Measurements from ENCODE around the gene ACER2.

ACER2 gene

GRCh38 chr9:19490269-19490668 lies 81.5 kb downstream of the ACER2 start:
- H3K4me2 ChIP-seq (ENCODE audit: low read length), result no peak overlapping the region
- H3K36me3 ChIP-seq (ENCODE audit: insufficient read depth, low read length), result no peaks in the 10 kb centered on the region
- no peak overlapping the region for H3K27ac ChIP-seq (ENCODE audit: low read depth, low read length, poor library complexity, severe bottlenecking)
- H3K9ac ChIP-seq (ENCODE audit: low read length), result no peak overlapping the region
- no peaks in the 10 kb centered on the region for H3K9me3 ChIP-seq (ENCODE audit: low read length)
- H3F3A ChIP-seq (ENCODE audit: insufficient read depth, low read length), result no peaks in the 10 kb centered on the region
- H3K4me3 ChIP-seq (ENCODE audit: low read depth, low read length, poor library complexity, severe bottlenecking), result no peak overlapping the region
- no peaks in the 10 kb centered on the region for H3K27me3 ChIP-seq (ENCODE audit: insufficient read depth, low read length)
- TF ChIP-seq EZH2 (IDR thresholded peaks at IDR 0.05; ENCODE audit: borderline replicate concordance, low read length), result no peak
- TF ChIP-seq, protein P1, sequence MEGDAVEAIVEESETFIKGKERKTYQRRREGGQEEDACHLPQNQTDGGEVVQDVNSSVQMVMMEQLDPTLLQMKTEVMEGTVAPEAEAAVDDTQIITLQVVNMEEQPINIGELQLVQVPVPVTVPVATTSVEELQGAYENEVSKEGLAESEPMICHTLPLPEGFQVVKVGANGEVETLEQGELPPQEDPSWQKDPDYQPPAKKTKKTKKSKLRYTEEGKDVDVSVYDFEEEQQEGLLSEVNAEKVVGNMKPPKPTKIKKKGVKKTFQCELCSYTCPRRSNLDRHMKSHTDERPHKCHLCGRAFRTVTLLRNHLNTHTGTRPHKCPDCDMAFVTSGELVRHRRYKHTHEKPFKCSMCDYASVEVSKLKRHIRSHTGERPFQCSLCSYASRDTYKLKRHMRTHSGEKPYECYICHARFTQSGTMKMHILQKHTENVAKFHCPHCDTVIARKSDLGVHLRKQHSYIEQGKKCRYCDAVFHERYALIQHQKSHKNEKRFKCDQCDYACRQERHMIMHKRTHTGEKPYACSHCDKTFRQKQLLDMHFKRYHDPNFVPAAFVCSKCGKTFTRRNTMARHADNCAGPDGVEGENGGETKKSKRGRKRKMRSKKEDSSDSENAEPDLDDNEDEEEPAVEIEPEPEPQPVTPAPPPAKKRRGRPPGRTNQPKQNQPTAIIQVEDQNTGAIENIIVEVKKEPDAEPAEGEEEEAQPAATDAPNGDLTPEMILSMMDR (IDR thresholded peaks at IDR 0.05; ENCODE audit: low read length), result no peak
- no peaks in the 10 kb centered on the region for H3K9me2 ChIP-seq (ENCODE audit: low read depth, low read length)
- no peaks in the 10 kb centered on the region for H3K79me2 ChIP-seq (ENCODE audit: insufficient read depth, low read length)
- H4K20me1 ChIP-seq (ENCODE audit: insufficient read depth, low read length), result no peaks in the 10 kb centered on the region
- H2AFZ ChIP-seq (ENCODE audit: low read length), result no peak overlapping the region
- H3K4me1 ChIP-seq (ENCODE audit: insufficient read depth, low read length, severe bottlenecking), result no peaks in the 10 kb centered on the region

- H3K4me1 ChIP-seq (ENCODE audit: insufficient read depth, low read length, severe bottlenecking), result no peaks in the 10 kb centered on the region
- H3K79me2 ChIP-seq (ENCODE audit: insufficient read depth, low read length), result no peaks in the 10 kb centered on the region
- H2AFZ ChIP-seq (ENCODE audit: low read length), result no peak overlapping the region
- no peaks in the 10 kb centered on the region for H3K27me3 ChIP-seq (ENCODE audit: insufficient read depth, low read length)
- H3K9me2 ChIP-seq (ENCODE audit: low read depth, low read length), result no peaks in the 10 kb centered on the region
- TF ChIP-seq EZH2 (IDR thresholded peaks at IDR 0.05; ENCODE audit: borderline replicate concordance, low read length), result no peak
- TF ChIP-seq, protein P1 (IDR thresholded peaks at IDR 0.05; ENCODE audit: low read length), result no peak
- no peak overlapping the region for H3K4me2 ChIP-seq (ENCODE audit: low read length)
- H3K9me3 ChIP-seq (ENCODE audit: low read length), result no peaks in the 10 kb centered on the region
- no peak overlapping the region for H3K4me3 ChIP-seq (ENCODE audit: low read depth, low read length, poor library complexity, severe bottlenecking)
- no peaks in the 10 kb centered on the region for H3F3A ChIP-seq (ENCODE audit: insufficient read depth, low read length)
- H3K27ac ChIP-seq (ENCODE audit: low read depth, low read length, poor library complexity, severe bottlenecking), result no peak overlapping the region
- H3K36me3 ChIP-seq (ENCODE audit: insufficient read depth, low read length), result no peaks in the 10 kb centered on the region
- H4K20me1 ChIP-seq (ENCODE audit: insufficient read depth, low read length), result no peaks in the 10 kb centered on the region
- H3K9ac ChIP-seq (ENCODE audit: low read length), result no peak overlapping the region
These were observed 82.0 kb downstream of the ACER2 start for GRCh38 chr9:19490828-19491227.

GRCh38 chr9:19492775-19493173 lies 84.0 kb downstream of the ACER2 start:
- Histone ChIP-seq H3K9me3 (ENCODE audit: low read length) (no peaks in the 10 kb centered on the region), H3K9ac (ENCODE audit: low read length) (no peak overlapping the region), H3K27ac (ENCODE audit: low read depth, low read length, poor library complexity, severe bottlenecking) (no peak overlapping the region), H3K79me2 (ENCODE audit: insufficient read depth, low read length) (no peaks in the 10 kb centered on the region), H4K20me1 (ENCODE audit: insufficient read depth, low read length) (no peaks in the 10 kb centered on the region), H3K4me2 (ENCODE audit: low read length) (no peak overlapping the region), H3K27me3 (ENCODE audit: insufficient read depth, low read length) (no peaks in the 10 kb centered on the region), H2AFZ (ENCODE audit: low read length) (no peak overlapping the region), H3K36me3 (ENCODE audit: insufficient read depth, low read length) (no peaks in the 10 kb centered on the region), H3F3A (ENCODE audit: insufficient read depth, low read length) (no peaks in the 10 kb centered on the region), H3K9me2 (ENCODE audit: low read depth, low read length) (no peaks in the 10 kb centered on the region), H3K4me1 (ENCODE audit: insufficient read depth, low read length, severe bottlenecking) (no peaks in the 10 kb centered on the region), H3K4me3 (ENCODE audit: low read depth, low read length, poor library complexity, severe bottlenecking) (no peak overlapping the region)
- TF ChIP-seq, protein P1 (IDR thresholded peaks at IDR 0.05; ENCODE audit: low read length), result no peak
- no peak for TF ChIP-seq EZH2 (IDR thresholded peaks at IDR 0.05; ENCODE audit: borderline replicate concordance, low read length)
